Neuronal stem cell (in vitro differentiated cells): ENCODE measurements around the gene GNG8.
A peak's percentile ranks its signal among the peaks of the same experiment; 100 is the strongest.

Experiments used
- DNase-seq: peaks from one replicate; pipeline ENCODE4 v3.0.0-alpha.2; 2013; ENCODE audit warnings: low spot score
- H2AFZ ChIP-seq: one replicate; pipeline ENCODE4 v1.6.1; 2013; ENCODE audit warnings: mild to moderate bottlenecking, low read length, inconsistent platforms
- H2AK5ac ChIP-seq: 2 replicates; pipeline ENCODE4 v1.6.1; 2013; ENCODE audit warnings: low read depth, mild to moderate bottlenecking, inconsistent platforms, low read length, moderate library complexity, mixed read lengths
- H2BK120ac ChIP-seq: 2 replicates; pipeline ENCODE4 v1.6.1; 2013; ENCODE audit warnings: low read depth, mild to moderate bottlenecking, inconsistent platforms, low read length, moderate library complexity, mixed read lengths
- H2BK12ac ChIP-seq: one replicate; pipeline ENCODE4 v1.6.1; 2013; ENCODE audit warnings: low read length, inconsistent platforms
- H2BK15ac ChIP-seq: 2 replicates; pipeline ENCODE4 v1.6.1; 2013; ENCODE audit warnings: mild to moderate bottlenecking, low read length, inconsistent platforms, mixed read lengths
- H2BK5ac ChIP-seq: one replicate; pipeline ENCODE4 v1.6.1; 2013; ENCODE audit warnings: inconsistent platforms, mild to moderate bottlenecking, low read length, moderate library complexity
- H3K14ac ChIP-seq: one replicate; pipeline ENCODE4 v1.6.1; 2013; ENCODE audit warnings: low read length, inconsistent platforms
- H3K18ac ChIP-seq: 2 replicates; pipeline ENCODE4 v1.6.1; 2013; ENCODE audit warnings: low read length, inconsistent platforms
- H3K23ac ChIP-seq: 2 replicates; pipeline ENCODE4 v1.6.1; 2013; ENCODE audit warnings: low read depth, mild to moderate bottlenecking, mixed read lengths, low read length, inconsistent platforms; ENCODE audit not compliant: poor library complexity
- H3K27ac ChIP-seq: replicated peaks from 3 replicates; pipeline ENCODE4 v1.5.1; 2013; ENCODE audit warnings: low read length, inconsistent platforms
- H3K27me3 ChIP-seq, 3 experiments: 2 replicates each; pipeline ENCODE4 v1.6.1; 2013; ENCODE audit warnings: low read length in 3 of 3, mild to moderate bottlenecking in 2 of 3, inconsistent platforms in 1 of 3, low read depth in 1 of 3, mixed read lengths in 1 of 3, moderate library complexity in 1 of 3; ENCODE audit not compliant: control insufficient read depth in 3 of 3, insufficient read depth in 3 of 3
- H3K36me3 ChIP-seq, 2 donors: replicated peaks in 1 of 2; 2 replicates each; pipeline ENCODE4 v1.6.1; 2013; ENCODE audit warnings: low read length in 2 of 2; ENCODE audit not compliant: control insufficient read depth in 2 of 2, insufficient read depth in 2 of 2
- H3K4ac ChIP-seq: 2 replicates; pipeline ENCODE4 v1.6.1; 2013; ENCODE audit warnings: inconsistent platforms, mild to moderate bottlenecking, low read length, moderate library complexity
- H3K4me1 ChIP-seq, 2 donors: 1 replicate in 1 of 2; 2 replicates in 1 of 2; pipeline ENCODE4 v1.6.1; 2013; ENCODE audit warnings: low read length in 2 of 2, low read depth in 1 of 2; ENCODE audit not compliant: control insufficient read depth in 2 of 2, insufficient read depth in 1 of 2
- H3K4me2 ChIP-seq: one replicate; pipeline ENCODE4 v1.6.1; 2013; ENCODE audit warnings: mild to moderate bottlenecking, low read length, inconsistent platforms; ENCODE audit not compliant: insufficient read depth, poor library complexity, severe bottlenecking
- H3K4me3 ChIP-seq, 2 donors: 2 replicates each; pipeline ENCODE4 v1.5.1; 2013; ENCODE audit warnings: low read length in 2 of 2, mild to moderate bottlenecking in 2 of 2, inconsistent platforms in 1 of 2, moderate library complexity in 1 of 2
- H3K79me1 ChIP-seq: one replicate; pipeline ENCODE4 v1.6.1; 2013; ENCODE audit warnings: low read depth, mild to moderate bottlenecking, inconsistent platforms, low read length, moderate library complexity
- H3K9ac ChIP-seq: one replicate; pipeline ENCODE4 v1.6.1; 2013; ENCODE audit warnings: mild to moderate bottlenecking, low read depth, low read length, inconsistent platforms; ENCODE audit not compliant: poor library complexity
- H3K9me3 ChIP-seq, 2 donors: replicated peaks in 1 of 2; 2 replicates each; pipeline versions ENCODE3 to v1.6.1; 2013; ENCODE audit warnings: low read length in 2 of 2, mild to moderate bottlenecking in 2 of 2, inconsistent platforms in 1 of 2, low read depth in 1 of 2, mixed read lengths in 1 of 2, moderate library complexity in 1 of 2; ENCODE audit not compliant: control insufficient read depth in 2 of 2, insufficient read depth in 1 of 2
- H4K8ac ChIP-seq: one replicate; pipeline ENCODE4 v1.6.1; 2013; ENCODE audit warnings: low read depth, mild to moderate bottlenecking, inconsistent platforms, low read length, moderate library complexity
- H4K91ac ChIP-seq: one replicate; pipeline ENCODE4 v1.6.1; 2013; ENCODE audit warnings: low read length, low read depth, mild to moderate bottlenecking, inconsistent platforms; ENCODE audit not compliant: poor library complexity
- WGBS, 2 donors: extraction: QIAGEN DNeasy Blood & Tissue Kit; methylation state at CpG; one replicate each; pipeline ENCODE4 v1.1.7; 2013; ENCODE audit warnings: missing lambda C conversion rate in 2 of 2, mixed read lengths in 1 of 2; ENCODE audit not compliant: insufficient read length in 2 of 2, insufficient replicate concordance in 1 of 2; ENCODE audit errors: extremely low coverage in 2 of 2; 5-methylcytosine and 5-hydroxymethylcytosine counted together

GNG8 gene

GRCh38 chr19:46618670-46619231 is 17.3 kb downstream of the GNG8 start:
- H2BK15ac ChIP-seq: no peak overlapping the region
- no peak overlapping the region for H2BK5ac ChIP-seq
- H2BK120ac ChIP-seq: no peak overlapping the region
- no peak overlapping the region for H3K14ac ChIP-seq
- no peak overlapping the region for H4K8ac ChIP-seq
- H3K4ac ChIP-seq: no peak overlapping the region
- H3K36me3 ChIP-seq: no peaks in the 10 kb centered on the region
- peaks cover 0 to 24% (median 0%) of the 10 kb centered on the region in 3 experiments for H3K27me3 ChIP-seq
- no peak overlapping the region for H3K18ac ChIP-seq
- H2AFZ ChIP-seq: no peak overlapping the region
- no peak overlapping the region for H4K91ac ChIP-seq
- no peak overlapping the region for H2BK12ac ChIP-seq
- no peak overlapping the region for H3K9ac ChIP-seq
- H3K4me3 ChIP-seq: no peak overlapping the region
- WGBS, 2 donors: no CpG with 5 or more reads among the region's 9 CpGs
- no peak for DNase-seq
- H3K9me3 ChIP-seq: no peaks in the 10 kb centered on the region
- H3K23ac ChIP-seq: no peak overlapping the region
- no peak overlapping the region for H3K4me2 ChIP-seq
- peaks cover 9 to 21% of the 10 kb centered on the region in 2 donors for H3K4me1 ChIP-seq
- H3K79me1 ChIP-seq: peaks cover 1% of the 10 kb centered on the region
- no peak overlapping the region for H3K27ac ChIP-seq
- no peak overlapping the region for H2AK5ac ChIP-seq

DNA sequence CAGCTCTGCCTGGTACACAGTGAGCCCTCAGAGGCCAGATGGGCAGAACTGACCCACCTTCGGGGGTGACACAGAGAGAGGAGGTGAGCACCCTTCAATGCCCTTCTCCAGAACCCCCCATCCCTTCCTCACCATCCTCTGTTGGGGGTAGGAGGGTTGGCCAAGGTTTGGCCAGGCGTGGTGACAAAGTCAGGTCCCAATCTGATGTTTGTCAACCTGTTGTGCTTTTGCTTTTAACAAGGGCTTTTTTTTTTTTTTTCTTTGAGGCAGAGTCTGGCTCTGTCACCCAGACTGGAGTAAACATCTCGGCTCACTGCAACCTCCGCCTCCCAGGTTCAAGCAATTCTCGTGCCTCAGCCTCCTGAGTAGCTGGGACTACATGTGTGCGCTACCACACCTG is 18.4 kb downstream of the GNG8 start:
- H2BK15ac ChIP-seq: no peak overlapping the region
- H3K23ac ChIP-seq: no peak overlapping the region
- no peaks in the 10 kb centered on the region for H3K36me3 ChIP-seq
- H3K4me3 ChIP-seq: no peak overlapping the region
- H3K18ac ChIP-seq: no peak overlapping the region
- H2BK12ac ChIP-seq: no peak overlapping the region
- H4K91ac ChIP-seq: no peak overlapping the region
- H3K27ac ChIP-seq: no peak overlapping the region
- H3K4me1 ChIP-seq: peaks cover 9 to 21% of the 10 kb centered on the region in 2 donors
- H3K4ac ChIP-seq: no peak overlapping the region
- H2AFZ ChIP-seq: no peak overlapping the region
- no peak for DNase-seq
- no peaks in the 10 kb centered on the region for H3K9me3 ChIP-seq
- H3K4me2 ChIP-seq: no peak overlapping the region
- no CpG with 5 or more reads among the region's 6 CpGs for WGBS, 2 donors
- no peak overlapping the region for H4K8ac ChIP-seq
- H3K79me1 ChIP-seq: no peaks in the 10 kb centered on the region
- no peak overlapping the region for H3K14ac ChIP-seq
- H3K27me3 ChIP-seq: peaks cover 0 to 24% (median 0%) of the 10 kb centered on the region in 3 experiments
- no peak overlapping the region for H2BK120ac ChIP-seq
- no peak overlapping the region for H3K9ac ChIP-seq
- no peak overlapping the region for H2BK5ac ChIP-seq
- no peak overlapping the region for H2AK5ac ChIP-seq

DNA sequence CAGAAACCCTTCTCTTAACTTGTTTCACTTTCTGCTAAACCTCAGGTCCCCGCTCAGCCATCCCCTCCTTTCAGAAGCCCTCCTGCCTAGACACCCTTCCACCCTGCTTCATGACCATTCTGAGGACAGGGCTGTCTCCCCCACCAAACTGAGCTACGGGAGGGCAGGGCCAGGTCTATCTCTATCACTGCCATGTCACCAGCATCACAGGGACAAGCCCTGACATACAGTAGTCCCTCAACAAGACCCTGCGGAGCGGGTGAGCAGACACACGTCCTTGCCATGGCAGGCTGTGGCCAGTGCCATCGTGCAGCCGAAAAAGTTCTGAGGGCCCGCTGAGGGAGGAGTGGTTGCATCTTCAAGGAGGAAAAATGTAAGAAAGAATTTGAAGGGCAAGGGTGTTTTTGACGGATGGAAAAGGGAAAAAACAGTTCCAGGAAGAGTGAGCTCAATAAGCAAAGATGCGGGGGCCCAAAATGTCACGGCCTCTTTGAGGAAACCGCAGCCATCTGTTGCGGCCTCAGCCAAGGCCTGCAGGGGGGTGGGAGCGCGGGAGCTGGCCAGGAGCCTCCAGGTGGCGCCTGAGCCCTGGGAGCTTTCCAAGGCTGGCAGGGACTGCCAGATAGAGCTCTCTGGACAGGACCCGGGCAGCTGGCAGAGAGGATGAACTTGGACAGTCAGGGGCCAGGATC is 19.2 kb downstream of the GNG8 start:
- Histone ChIP-seq H2BK15ac (peak overlapping the region; percentile 65), H3K9me3 (no peaks in the 10 kb centered on the region), H3K9ac (no peak overlapping the region), H3K14ac (no peak overlapping the region), H3K27ac (no peak overlapping the region), H2BK120ac (no peak overlapping the region), H4K91ac (no peak overlapping the region), H3K27me3 (peaks cover 0 to 20% (median 0%) of the 10 kb centered on the region in 3 experiments), H2AK5ac (peak overlapping the region; percentile 85), H3K36me3 (no peaks in the 10 kb centered on the region), H3K4me2 (no peak overlapping the region), H4K8ac (peak overlapping the region; percentile 52), H3K4me3 (peak overlapping the region in 1 of 2 donors; percentile 27), H3K18ac (peak overlapping the region; percentile 78), H3K4me1 (peaks cover 9 to 18% of the 10 kb centered on the region in 2 donors), H3K4ac (no peak overlapping the region), H3K23ac (no peak overlapping the region), H3K79me1 (no peaks in the 10 kb centered on the region), H2BK12ac (peak overlapping the region; percentile 95), H2BK5ac (no peak overlapping the region), H2AFZ (peak overlapping the region; percentile 17)
- WGBS, 2 donors: no CpG with 5 or more reads among the region's 17 CpGs
- no peak for DNase-seq

GRCh38 chr19:46615966-46616365 is 20.0 kb downstream of the GNG8 start:
- DNase-seq: no peak
- no CpG with 5 or more reads among the region's 10 CpGs for WGBS, 2 donors

More at GRCh38 chr19:46615966-46616365, 20.0 kb downstream of the GNG8 start:
- no peaks in the 10 kb centered on the region for H3K79me1 ChIP-seq
- H2BK15ac ChIP-seq: no peak overlapping the region
- H3K9ac ChIP-seq: no peak overlapping the region
- H3K18ac ChIP-seq: no peak overlapping the region
- H3K14ac ChIP-seq: no peak overlapping the region
- no peak overlapping the region for H2BK120ac ChIP-seq
- no peaks in the 10 kb centered on the region for H3K9me3 ChIP-seq
- H3K4me3 ChIP-seq: no peak overlapping the region
- no peak overlapping the region for H3K23ac ChIP-seq
- H2AFZ ChIP-seq: no peak overlapping the region
- H2BK12ac ChIP-seq: no peak overlapping the region
- no peak overlapping the region for H4K8ac ChIP-seq
- peaks cover 2 to 6% of the 10 kb centered on the region in 2 donors for H3K36me3 ChIP-seq
- no peak overlapping the region for H3K27ac ChIP-seq
- peaks cover 0 to 14% (median 0%) of the 10 kb centered on the region in 3 experiments for H3K27me3 ChIP-seq
- H2AK5ac ChIP-seq: no peak overlapping the region
- H2BK5ac ChIP-seq: no peak overlapping the region
- peaks cover 3 to 11% of the 10 kb centered on the region in 2 donors for H3K4me1 ChIP-seq
- H4K91ac ChIP-seq: no peak overlapping the region
- H3K4ac ChIP-seq: no peak overlapping the region
- H3K4me2 ChIP-seq: no peak overlapping the region
